NCI-H2081 (cell line): Measurements from ENCODE around the gene MYZAP.

Experiments used
- DNase-seq, 2 experiments: peaks; one replicate each; lab custom pipeline; 2025; lab: John Stamatoyannopoulos, UW

MYZAP gene

DNA sequence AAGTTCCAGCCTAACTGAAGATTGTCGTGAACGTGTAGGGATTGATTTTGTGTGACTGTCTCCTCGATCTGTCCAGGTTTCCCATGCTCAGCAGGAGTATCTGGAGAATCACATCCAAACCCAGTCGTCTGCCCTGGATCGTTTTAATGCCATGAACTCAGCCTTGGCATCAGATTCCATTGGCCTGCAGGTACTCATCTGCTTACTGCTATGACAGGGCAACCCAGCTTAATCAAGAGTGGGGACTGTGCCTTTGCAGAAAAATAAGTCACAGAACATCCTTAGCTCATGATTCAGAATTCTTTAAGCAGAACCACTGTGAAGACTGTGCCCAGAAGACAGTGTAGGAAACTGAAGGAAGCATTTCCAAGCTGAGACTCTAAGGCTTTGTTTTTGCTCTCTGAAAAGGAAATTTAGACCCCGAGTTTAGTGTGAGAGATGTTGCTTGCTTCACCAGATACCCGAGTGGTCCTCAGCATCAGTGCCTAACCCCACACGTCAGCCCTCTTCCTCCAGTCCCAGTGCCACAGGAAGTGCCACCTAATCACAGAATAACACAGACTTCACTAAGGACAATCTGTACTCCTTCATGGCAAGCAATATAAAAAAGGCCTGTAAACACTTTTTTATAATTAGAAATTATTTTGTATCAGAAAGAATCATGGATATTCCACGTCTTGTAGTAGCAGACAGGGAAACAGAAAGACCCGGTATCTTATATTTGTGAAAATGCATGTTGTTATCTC, 34.2 kb downstream of the MYZAP start:
- DNase-seq = no peak

DNA sequence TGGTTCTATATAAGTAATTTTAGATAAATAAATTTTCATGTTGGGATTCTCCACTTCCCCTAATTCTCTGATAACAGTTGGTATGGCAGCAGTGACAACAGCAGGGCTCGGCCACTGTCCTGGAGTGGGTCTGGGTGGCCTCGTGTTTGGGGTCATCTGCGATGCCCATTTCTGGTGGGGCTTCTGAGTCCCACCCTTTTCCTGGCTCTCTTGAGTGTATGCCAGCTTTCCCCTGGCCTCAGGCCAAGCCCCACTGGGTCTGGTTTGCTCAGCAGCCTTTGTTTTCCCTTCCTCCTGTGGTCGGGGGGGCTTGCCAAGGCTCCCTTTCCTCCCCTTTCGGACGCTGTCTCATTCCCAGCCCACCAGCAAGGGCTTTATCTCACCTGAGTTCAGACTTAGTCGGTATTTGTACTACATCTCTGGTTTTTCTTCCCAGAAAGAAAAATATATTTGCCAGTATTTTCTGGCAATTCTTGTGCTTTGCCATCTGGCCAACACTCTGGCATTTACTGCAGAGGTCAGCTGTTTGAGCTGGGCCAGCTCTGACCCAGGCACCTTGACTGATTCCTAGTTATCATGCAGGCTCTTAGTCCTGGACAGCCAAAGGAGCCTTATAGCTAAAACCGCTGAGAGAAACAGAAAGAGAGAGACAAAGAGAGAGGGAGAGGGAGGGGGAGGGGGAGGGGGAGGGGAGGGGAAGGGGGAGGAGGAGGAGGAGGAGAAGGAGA, 35.2 kb downstream of the MYZAP start:
- peak; percentile 4 to 36 for DNase-seq

DNA sequence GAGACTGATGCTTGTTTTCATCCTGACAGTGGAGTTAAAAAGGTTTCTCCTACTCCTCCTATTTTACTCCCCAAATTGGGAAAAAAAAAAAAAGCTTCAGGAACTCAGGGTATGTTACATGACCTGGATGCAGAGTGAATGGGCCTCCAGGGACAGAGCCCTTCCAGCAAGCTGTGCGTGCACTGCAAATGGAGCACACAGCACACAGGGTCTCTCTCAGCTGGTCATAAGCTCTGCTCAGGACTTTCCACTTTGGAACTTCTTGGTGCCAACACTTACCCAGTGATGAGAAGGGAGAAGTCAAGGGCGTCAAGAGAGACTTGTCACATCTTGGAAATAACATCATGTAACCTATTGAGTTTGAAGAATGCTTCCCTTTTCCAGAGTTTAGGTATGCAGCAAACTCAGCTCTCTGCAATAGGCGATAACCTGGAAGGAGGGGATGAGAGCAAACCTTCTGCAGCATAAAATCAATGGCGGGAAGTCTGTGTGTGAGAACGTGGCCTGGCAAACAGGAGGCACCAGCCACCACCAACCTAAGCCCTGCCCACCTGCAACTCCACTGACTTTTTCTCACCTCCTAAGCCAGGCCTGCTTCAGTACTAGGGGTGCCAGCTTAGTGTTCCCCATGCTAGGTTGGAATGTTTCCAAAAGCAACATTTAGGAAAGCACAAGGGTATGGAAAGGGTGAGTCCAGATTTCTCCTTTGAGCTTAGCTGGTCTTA, 39.8 kb downstream of the MYZAP start:
- DNase-seq = no peak

DNA sequence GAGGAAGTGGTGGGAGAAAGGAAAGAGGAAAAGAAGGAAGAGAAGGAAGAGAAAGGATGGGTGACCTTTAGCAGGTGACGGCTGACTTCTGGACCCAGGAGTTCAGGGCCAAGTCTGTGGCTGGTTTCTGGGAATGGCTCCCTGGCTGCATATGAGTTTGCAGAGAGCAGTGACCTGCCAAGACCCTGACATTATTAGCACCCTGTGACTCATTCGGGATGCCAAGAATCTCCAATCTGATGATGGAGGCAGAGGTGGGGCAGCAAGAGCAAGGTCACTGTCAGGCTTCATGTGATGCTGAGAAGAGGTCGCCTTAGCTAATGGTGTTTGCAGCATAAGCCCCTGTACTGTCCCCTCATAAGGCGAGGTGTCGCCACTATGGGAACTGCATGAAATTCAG, 42.6 kb downstream of the MYZAP start:
- no peak for DNase-seq

DNA sequence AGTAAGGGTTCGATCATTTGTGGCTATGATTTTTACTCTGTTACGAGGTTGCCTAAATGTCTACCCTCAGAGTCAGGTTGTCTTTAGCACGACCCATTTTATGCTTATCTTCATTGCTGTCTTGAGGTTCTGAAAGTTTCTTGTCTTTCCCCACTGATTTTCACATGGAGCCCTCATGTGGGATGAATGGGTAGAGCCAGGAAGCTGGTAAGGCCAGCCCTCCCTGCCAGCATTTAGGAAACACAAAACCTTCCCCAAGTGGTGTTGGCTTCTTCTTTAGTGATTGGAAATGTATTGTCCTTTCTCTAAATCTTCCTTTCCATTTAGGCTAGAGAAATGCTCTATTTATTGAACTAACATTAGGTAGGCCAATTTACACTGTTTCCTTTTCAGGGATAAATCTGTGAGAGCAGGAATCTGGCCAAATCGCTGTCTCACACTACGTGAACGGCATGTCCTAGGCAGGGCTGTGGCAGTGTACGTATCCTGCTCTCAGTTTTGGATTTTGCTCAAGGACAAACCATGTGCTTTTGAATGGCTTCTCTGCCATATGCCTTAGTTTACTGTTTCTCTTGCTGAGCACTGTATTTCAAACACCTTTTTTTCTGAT, 43.7 kb downstream of the MYZAP start:
- peak in 1 of 2 experiments; percentile 38 for DNase-seq

DNA sequence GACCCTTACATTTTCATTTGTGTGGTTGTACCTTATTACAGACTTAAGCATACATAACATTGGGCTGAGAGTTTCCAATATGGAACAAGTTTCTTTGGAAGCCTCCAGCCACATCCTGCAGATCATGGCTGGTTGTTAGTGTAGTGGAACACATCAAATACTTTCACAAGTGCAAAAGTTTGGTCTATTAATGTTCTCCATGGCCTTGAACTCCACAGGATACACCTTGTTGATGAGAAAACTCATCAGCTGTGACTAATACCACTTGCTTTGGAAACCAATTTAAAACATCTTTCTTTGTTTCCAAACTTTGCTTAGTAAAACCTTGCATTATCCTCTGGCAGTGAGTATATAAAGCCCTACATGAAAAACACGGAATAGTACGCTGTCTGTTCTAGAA, 46.1 kb downstream of the MYZAP start:
- no peak for DNase-seq

DNA sequence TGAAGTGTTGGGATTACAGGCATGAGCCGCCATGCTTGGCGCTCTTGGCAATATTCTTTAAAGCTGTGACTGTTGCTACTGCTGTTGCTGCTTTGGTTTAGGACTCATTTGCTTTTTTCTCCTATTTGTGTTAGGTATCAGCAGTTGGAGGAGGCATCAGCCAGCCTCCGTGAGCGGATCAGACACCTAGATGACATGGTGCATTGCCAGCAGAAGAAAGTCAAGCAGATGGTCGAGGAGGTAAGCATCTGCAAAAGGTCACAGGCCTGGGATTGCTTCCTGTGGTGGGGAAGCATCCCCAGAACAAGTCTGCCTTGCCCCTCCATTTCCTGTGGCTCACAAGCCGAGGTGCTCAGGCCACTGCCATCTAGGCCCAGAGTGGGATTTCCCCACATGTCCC, 47.6 kb downstream of the MYZAP start:
- DNase-seq = no peak

DNA sequence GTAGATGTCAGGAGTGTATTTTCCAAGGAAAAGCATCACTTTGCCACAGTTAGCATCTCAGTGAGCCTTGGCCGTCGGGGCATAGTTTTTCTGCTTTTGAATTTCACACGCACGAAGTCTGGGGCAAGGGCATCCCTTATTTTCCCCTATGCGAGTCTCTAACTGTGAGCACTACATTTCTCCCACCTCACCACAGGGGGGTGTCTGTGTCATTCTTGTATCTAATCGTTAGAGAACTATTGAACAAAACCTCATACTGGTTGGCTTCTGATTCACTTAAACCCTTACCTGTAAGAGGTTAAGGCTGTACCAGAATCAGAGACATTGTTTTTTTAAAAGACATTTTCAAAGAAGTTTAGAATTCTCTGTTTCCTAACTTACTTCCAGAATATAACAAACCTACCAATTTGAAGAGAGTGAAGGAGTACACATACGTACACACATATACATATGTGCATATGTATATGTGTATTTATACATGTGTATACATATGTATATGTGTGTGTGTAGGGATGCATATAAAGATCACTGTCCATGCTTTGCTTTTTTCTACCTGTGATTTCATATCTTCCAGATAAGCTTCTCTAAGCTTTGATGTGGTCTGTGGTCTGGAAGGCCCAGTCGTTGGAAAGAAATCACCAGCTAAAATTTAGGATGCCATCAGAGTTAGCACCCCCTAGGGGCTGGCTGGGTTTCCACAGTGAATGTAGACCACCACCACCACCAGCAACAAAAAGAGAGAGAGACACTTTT, 49.4 kb downstream of the MYZAP start:
- DNase-seq = peak in 1 of 2 experiments; percentile 8

DNA sequence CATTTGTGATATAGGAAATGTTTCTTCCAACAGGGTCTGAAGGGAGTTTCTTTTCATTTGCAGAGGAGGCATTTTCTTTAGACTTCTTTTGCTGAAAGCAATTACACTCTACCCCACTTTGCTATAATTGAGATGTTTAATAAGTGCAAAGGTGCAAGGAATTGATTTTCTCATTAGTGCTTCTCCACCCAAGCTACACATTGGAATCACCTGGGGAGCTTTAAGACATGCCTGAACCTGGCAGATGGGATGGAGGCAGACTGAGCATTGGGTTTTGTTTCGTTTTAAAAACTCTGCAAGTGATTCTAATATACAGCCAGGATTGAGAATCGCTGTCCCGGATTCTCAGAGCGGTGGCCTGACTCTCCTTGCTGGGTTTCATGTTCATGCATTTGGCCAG, 52.1 kb downstream of the MYZAP start:
- DNase-seq = no peak

DNA sequence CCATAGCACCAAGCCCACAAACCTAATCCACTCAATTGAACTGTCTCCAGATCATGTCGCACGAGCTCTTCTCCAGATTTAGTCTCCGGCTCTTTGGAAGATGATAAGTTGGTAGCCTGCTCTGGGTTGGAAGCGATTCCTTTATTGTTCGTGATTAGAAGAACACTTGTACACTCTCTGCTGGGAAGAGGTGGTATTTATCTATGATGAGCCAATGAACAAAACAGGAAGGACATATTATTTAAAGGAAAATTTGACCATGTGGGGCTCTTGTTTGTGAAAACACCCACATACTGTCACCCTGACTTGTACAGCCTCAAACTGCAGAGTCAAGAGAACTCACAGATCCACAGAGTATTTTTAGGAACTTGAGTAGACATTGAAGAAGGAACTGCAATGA, 54.4 kb downstream of the MYZAP start:
- no peak for DNase-seq

DNA sequence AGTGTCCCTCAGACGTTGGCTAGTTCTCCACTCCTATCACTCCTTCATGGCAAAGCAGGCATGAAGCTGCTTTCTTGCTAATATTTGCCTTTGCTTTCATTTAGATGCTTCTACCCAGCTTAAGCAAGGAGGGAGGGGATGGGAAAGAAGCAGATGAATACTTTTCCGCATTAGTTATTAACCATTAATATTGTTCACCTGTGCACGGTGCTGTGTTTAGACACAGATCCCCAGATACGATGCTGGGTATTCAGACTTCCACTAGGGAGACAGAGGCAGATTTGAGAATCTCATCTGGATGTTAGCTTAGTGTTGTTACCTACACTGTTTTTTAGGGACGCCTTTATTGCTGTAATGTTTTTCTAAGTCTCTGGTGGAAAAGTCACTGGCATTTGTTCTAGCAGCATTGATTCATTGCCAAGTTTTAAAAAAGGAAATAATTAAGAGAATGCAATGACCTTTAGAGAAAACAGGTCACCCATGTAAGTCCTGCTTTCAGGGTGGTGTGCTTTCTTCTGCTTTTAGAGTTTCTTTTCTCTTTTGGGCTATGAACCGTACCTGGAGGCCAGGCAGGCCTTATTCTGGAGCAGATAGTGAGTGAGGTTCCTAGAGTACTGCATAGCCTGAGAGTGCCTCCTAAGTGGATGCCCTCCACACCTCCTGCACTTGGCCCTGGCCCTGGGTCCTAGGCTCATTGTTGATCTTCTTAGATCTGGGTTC, 55.5 kb downstream of the MYZAP start:
- no peak for DNase-seq

DNA sequence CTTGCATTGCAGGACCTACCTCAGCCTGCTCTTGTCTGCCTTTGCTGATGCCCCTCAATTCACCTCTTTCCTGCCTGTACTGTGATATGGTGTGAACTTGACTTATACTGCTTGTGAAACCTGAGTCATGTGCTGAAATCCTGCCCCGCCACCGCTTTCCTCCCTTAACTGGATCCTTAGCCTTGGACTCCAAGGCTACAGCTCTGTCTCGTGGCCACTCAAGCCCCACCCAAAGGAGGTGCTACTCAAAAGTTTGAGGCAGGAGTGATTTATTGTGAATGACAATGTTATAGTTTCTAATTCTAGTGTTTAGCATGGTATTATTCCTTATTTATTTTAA, 56.1 kb downstream of the MYZAP start:
- no peak for DNase-seq

DNA sequence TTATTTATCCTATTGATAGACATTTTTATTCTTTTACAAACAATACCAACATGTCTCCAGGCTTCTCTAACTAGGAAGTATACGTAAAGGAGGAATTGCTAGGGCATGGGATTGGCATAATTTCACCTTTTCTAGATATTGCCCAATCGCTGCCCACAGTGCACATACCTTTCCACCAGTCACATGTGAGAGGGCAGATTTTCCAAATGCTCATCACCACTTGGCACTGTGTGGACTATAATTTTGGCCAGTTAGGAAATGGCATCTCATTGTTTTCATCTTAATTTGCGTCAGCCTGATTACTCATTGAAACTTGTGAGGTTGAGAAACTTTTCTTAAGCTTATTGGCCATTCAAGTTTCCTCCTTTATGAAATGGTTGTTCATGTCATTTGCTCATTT, 57.4 kb downstream of the MYZAP start:
- no peak for DNase-seq

DNA sequence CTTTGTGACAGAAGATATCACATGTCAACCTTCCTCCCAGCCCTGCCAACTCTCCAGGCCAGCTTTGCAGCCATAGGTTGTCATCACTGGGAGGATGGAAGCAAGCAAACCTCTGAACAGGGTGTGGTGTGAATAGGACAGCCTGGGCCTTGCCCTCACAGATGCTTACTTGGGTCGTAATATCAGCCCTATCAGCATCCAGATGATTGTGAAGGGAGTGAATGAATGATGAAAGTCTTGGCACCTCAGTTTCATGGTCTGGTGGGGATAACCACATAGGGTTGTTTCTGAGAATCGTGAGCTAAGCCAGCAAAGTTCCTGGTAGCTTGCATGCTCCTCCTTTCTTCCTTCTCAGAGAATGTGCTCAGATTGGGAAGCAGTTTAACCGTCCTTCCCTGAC, 59.7 kb downstream of the MYZAP start:
- no peak for DNase-seq

DNA sequence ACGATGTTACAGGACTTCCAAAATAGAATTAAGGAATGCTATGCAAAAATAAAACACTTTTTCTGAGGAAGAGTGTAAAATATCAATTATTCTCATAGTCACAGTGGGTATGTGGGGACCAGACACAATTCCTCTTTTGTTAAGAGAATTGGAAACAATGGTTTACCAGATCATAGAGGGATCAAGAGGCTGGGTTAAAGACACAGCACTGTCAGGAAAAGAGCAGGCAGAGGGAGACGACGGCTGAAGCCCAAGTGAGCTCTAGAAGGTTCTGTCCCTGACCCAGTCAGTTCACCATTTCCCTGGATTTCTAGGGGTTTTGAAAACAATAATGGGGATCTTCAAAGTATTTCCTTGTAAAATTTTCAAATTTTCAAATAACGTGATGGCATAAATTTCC, 60.8 kb downstream of the MYZAP start:
- DNase-seq = no peak

DNA sequence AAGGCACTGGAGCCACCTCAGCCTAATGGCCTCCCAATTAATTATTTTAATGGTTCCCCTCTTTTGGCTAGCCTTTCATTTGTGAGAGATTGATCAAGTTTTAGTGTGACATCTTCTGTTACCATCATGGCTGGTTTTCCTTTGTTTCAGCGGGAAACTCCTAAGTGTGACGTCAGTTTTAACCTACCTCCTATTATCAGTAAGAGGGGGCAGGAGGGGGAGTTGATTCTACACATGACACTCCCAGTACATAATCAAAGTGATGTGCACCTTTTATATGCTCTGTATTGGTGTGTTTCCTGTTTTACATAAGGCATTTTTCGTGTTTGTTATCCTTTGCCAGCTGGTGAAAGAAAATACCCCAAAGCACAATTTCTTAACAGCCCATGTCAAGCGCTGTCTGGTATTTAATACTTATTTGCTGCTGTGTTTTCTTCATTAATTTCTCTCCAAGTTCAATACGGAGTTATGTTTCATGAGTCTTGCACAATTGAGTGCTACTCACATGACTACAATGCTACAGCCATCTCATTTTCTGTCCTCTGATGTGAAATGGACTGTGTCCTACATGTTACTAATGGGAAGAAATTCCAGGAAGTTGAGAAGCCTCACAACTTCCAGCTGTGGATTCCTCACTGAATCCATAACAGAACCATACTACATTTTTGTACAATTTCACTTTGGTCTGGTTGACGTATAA, 62.6 kb downstream of the MYZAP start:
- DNase-seq = no peak

DNA sequence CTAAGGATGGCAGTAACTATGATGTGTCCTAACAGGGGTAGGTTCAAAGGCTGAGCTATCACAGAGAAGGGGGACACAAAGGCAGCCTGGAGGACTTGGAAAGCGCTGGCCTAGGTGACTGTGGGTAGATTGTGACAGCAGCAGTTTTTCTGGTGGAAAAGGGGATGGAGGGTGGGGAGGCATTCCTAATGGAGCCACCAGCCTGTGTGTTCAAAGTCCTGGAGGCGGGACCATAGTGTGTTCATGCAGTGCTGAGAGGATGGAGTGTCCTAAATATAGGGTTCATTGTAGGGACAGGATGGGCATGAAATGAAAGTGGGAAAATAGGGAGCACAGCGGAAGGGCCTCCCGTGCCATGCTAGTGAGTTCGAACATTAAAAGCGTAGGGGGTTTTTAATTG, 63.3 kb downstream of the MYZAP start:
- no peak for DNase-seq

DNA sequence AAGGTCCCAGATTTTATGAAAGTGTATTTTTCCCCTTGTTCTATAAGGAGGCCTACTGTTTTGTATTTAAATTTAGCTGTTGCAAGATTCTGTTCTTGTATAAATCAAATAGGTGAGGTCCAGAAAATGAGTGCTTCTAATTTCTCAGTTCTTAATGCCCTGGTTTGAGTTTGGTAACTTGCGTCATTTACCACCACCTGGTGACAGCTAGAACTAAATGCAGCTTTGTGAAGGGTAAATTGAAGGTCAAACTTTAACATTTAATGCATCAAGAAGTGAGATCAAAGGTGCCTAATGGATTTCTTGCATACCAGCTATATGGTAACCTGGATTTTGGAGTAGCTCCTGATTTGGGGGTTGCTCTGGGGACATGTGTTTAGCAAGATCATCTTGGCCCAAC, 64.1 kb downstream of the MYZAP start:
- no peak for DNase-seq

DNA sequence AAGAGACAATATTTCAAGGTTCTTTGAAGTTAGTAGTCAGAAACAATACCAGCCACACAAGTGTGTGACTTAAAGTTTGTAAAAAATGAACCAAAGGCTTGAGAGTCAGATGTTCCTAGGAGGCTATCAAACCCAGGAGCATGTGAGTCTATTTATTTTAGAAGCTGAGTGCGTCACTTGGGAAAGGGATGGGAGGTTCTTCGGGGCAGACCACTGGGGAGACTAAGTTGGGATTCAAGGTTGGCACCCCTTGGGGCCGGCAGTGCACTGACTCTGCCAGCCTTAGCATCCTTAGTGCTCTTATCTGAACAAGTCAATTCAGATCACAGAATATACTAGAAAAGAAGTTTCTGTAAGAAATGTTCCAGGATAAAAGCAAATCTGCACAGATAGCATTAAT, 64.7 kb downstream of the MYZAP start:
- DNase-seq = no peak

DNA sequence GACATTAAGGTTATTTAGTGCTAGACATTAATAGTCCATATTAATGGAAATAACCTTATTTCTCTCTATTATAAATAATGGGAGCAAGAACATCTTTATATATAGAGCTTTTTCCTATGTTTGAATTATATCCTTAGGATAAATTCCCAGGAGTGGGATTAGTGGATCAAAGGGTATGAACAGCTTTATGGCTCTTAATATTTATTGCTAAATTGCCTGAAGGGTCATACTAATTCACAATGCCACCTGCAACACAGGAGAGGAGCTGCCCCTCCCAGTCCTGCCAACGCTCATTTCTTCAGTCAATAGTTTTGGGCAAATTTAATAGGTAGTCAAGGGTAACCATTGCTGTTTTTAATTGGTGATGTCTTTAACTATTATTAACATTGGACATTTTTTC, 65.9 kb downstream of the MYZAP start:
- no peak for DNase-seq
